Osteocyte (in vitro differentiated cells): Measurements from ENCODE around the gene BCKDHA. TPM values are rescaled to one million over a fixed set of nuclear protein-coding genes. Genes with fewer than 3 reads are reported as not detected.

Experiments used
- DNase-seq: peaks from one replicate; pipeline ENCODE4 v3.0.0; 2021; ENCODE audit warnings: mixed read lengths; ENCODE audit not compliant: unreplicated experiment; ENCODE audit errors: extremely low spot score
- H3K27ac Mint-ChIP-seq: one replicate; pipeline ENCODE4 v1.8.0; 2021; ENCODE audit warnings: mild to moderate bottlenecking, mixed read lengths; ENCODE audit not compliant: unreplicated experiment
- H3K27me3 Mint-ChIP-seq: one replicate; pipeline ENCODE4 v1.8.0; 2021; ENCODE audit warnings: mixed read lengths; ENCODE audit not compliant: unreplicated experiment
- H3K36me3 Mint-ChIP-seq: one replicate; pipeline ENCODE4 v1.8.0; 2021; ENCODE audit warnings: mixed read lengths; ENCODE audit not compliant: unreplicated experiment
- H3K4me1 Mint-ChIP-seq: one replicate; pipeline ENCODE4 v1.8.0; 2021; ENCODE audit warnings: mixed read lengths; ENCODE audit not compliant: unreplicated experiment
- H3K4me3 Mint-ChIP-seq: one replicate; pipeline ENCODE4 v1.8.0; 2021; ENCODE audit warnings: mild to moderate bottlenecking, moderate library complexity, mixed read lengths; ENCODE audit not compliant: unreplicated experiment
- H3K9me3 Mint-ChIP-seq: one replicate; pipeline ENCODE4 v1.8.0; 2021; ENCODE audit warnings: mixed read lengths; ENCODE audit not compliant: unreplicated experiment
- total RNA-seq: library from RNA; stranded (reverse); gene quantifications from 2 replicates; pipeline ENCODE4 v1.2.1, GENCODE V29; 2021
- TF ChIP-seq, protein P1 (sequence below): fragments of 200-600 bp; sonication (generic); IDR thresholded peaks from 2 replicates; pipeline ENCODE4 v1.5.0; 2021; ENCODE audit warnings: antibody characterized with exemption, mild to moderate bottlenecking, moderate library complexity

Gene BCKDHA
- total RNA-seq, 1 donor from 2014 or later, result 19.8 TPM

DNA sequence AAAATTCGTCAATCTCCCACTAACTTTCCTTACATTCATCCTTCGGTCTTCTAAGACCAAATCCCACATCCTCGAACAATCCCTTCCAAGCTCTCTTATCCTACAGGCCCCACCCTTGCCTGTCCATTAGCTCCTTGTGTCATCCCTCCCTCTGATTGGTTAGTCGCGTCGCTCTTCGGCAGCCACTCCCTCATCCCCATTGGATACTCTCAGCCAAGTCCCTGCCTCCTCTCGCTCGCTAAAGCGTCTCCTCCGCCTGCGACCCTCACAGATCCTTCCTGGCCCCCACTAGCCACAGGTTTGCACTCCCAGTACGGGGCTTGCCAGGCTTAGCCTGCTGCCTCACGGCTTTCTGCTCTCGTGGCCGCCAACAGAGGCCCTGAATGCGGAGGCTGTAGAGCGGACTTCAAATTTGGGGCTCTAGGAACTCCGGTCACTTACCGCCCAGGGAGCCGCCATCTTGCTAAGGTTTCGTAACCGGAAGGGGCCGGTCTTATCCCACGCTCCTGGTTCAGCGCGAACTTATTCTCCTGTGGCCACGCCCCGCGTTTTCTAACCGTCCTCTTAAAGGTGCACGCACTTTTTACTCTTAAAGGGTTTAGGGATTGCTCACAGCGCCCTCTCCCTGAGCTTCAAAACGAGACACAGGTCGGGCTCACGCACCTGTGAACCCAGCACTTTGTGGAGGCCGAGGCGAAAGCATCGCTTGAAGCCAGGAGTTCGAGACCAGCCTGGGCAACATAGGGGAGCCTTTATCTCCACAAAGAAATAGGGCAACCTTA is 42.0 kb downstream of the BCKDHA start, which contains the start of gene DMAC2:
Gene DMAC2 (minus strand): TSS at position 472 of the 782 bp plus-strand sequence. CDS start 13 bp downstream, at position 459.
- peak within 1 kb of the TSS; percentile 24 for H3K27ac Mint-ChIP-seq
- H3K4me3 Mint-ChIP-seq, result no peak within 1 kb of the TSS
- peaks cover 11% of the 10 kb centered on the region for H3K4me1 Mint-ChIP-seq
- peak; percentile 94 for DNase-seq
- H3K36me3 Mint-ChIP-seq, result peaks cover 7% of the 10 kb centered on the region
- H3K27me3 Mint-ChIP-seq, result peaks cover 7% of the 10 kb centered on the region
- TF ChIP-seq, protein P1, sequence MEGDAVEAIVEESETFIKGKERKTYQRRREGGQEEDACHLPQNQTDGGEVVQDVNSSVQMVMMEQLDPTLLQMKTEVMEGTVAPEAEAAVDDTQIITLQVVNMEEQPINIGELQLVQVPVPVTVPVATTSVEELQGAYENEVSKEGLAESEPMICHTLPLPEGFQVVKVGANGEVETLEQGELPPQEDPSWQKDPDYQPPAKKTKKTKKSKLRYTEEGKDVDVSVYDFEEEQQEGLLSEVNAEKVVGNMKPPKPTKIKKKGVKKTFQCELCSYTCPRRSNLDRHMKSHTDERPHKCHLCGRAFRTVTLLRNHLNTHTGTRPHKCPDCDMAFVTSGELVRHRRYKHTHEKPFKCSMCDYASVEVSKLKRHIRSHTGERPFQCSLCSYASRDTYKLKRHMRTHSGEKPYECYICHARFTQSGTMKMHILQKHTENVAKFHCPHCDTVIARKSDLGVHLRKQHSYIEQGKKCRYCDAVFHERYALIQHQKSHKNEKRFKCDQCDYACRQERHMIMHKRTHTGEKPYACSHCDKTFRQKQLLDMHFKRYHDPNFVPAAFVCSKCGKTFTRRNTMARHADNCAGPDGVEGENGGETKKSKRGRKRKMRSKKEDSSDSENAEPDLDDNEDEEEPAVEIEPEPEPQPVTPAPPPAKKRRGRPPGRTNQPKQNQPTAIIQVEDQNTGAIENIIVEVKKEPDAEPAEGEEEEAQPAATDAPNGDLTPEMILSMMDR, result peak; percentile 47
- no peaks in the 10 kb centered on the region for H3K9me3 Mint-ChIP-seq

DNA sequence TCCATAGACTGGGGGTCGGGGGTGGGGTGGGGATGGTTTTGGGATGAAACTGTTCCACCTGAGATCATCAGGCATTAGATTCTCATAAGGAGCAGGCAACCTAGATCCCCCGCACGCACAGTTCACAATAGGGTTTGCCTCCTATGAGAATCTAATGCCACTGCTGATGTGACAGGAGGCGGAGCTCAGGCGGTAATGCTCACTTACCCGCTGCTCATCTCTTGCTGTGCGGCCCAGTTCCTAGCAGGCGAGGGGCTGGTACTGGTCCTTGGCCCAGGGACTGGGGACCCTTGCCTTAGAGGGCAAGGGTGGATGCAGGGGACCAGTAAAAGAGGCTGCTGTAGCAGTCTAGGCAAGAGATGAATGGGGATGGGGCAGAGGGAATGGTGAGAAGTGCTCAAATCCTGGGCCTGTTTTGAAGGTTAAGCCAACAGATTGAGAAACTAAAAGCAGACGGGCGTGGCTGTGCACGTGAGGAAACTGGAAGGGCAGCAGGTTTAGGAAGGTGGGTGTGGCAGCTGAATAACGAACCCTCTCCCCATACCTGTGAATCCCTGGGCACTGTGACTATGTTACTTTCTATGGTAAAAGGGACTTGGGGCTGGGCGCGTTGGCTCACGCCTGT is 43.8 kb downstream of the BCKDHA start:
- Mint-ChIP-seq H3K27ac (no peak overlapping the region), H3K27me3 (peaks cover 7% of the 10 kb centered on the region), H3K9me3 (no peaks in the 10 kb centered on the region), H3K4me1 (peaks cover 11% of the 10 kb centered on the region), H3K36me3 (peaks cover 6% of the 10 kb centered on the region), H3K4me3 (no peak overlapping the region)
- TF ChIP-seq, protein P1, result no peak
- no peak for DNase-seq

DNA sequence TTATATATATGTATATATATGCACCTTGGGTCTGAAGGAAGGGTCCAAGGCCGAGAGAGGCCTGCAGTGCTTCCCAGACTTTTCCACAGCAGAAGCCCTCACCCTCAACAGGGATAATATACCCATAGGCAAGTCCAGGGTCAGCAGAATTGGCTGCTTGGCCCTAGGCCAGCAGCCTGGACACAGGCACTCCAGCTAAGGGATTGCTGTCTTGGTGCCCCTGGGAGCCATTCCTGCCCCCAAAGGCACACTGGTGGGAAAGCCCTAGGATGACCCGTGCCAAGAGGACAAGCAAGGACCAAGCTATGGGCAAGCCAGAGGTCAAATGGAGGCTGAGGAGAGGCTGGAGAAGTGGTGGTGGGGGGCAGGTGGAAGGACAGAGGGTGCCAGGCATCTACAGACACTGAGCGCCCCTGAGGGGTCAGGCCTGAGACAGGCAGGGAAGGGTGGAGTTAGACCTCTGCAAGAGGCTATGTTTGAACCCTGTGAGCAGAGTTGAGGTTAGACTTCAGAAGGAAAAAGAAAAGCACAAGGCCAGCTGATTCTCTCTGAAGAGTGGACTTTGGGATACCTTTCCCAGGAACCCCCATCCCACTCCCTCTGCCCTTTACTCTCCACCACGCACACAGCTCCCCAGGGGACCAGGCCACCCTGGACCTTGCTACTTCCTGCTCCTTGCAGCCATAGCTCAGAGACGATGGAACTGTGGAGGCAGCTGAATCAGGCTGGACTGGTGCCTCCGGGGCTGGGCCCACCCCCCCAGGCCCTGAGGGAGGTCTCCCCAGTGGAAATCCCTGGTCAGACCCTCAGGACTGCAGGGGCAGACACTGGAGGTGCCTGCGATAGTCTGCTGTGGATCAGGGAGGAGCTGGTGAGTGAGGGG is 45.1 kb downstream of the BCKDHA start, which contains the start of gene ERICH4:
Gene ERICH4 (plus strand): TSS at position 684 of the 883 bp plus-strand sequence. CDS start 14 bp downstream, at position 698.
- DNase-seq, result no peak
- Mint-ChIP-seq H3K4me1 (peaks cover 11% of the 10 kb centered on the region), H3K4me3 (no peak within 1 kb of the TSS), H3K36me3 (peaks cover under 1% of the 10 kb centered on the region), H3K27ac (no peak within 1 kb of the TSS), H3K27me3 (peaks cover 14% of the 10 kb centered on the region), H3K9me3 (no peaks in the 10 kb centered on the region)
- TF ChIP-seq, protein P1, result no peak

DNA sequence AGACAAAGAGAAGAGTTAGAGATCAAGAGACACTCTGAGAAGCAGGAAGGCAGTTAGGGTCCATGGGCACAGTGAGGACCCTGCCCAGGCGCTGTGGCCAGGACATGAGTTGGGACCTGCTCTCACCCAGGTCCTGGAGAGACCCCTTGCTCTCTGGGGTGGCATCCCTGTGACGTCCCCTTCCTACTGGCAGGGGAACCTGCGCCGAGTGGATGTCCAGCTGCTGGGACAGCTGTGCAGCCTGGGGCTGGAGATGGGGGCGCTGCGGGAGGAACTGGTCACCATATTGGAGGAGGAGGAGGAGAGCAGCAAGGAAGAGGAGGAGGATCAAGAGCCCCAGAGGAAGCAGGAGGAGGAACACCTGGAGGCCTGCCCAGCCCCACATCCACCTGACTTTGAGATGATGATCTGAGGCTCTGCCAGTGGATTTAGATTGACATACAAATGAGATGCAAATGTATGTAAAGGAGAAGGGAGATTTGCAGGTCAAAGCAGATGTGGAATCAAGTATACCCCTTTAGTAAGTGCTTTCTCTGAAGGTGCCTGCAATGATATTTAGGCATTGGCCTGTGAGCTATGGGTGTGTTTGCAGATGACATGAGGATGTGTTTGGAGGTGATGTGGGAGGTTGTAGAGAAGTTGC is 46.3 kb downstream of the BCKDHA start:
- H3K9me3 Mint-ChIP-seq, result no peaks in the 10 kb centered on the region
- peaks cover 21% of the 10 kb centered on the region for H3K27me3 Mint-ChIP-seq
- DNase-seq, result no peak
- peaks cover 3% of the 10 kb centered on the region for H3K4me1 Mint-ChIP-seq
- TF ChIP-seq, protein P1, result no peak
- no peak overlapping the region for H3K4me3 Mint-ChIP-seq
- no peak overlapping the region for H3K27ac Mint-ChIP-seq
- H3K36me3 Mint-ChIP-seq, result no peaks in the 10 kb centered on the region
